Stomach smooth muscle (tissue), 2 donors: ENCODE measurements around the gene NAA16.

Experiments
- H3K27ac ChIP-seq: one replicate; pipeline ENCODE4 v1.7.0; 2013; ENCODE audit warnings: mild to moderate bottlenecking, low read length, inconsistent platforms
- H3K27me3 ChIP-seq, 2 donors: one replicate each; pipeline ENCODE4 v1.7.0; 2013; ENCODE audit warnings: low read length in 2 of 2; ENCODE audit not compliant: insufficient read depth in 2 of 2, control insufficient read depth in 1 of 2
- H3K36me3 ChIP-seq, 2 donors: one replicate each; pipeline ENCODE4 v1.7.0; 2013; ENCODE audit warnings: low read length in 2 of 2; ENCODE audit not compliant: control insufficient read depth in 2 of 2, insufficient read depth in 2 of 2
- H3K4me1 ChIP-seq: one replicate; pipeline ENCODE4 v1.7.0; 2013; ENCODE audit warnings: low read length; ENCODE audit not compliant: control insufficient read depth, insufficient read depth
- H3K4me3 ChIP-seq, 2 donors: one replicate each; pipeline ENCODE4 v1.7.0; 2013; ENCODE audit warnings: low read length in 2 of 2
- H3K9ac ChIP-seq, 2 donors: one replicate each; pipeline ENCODE4 v1.7.0; 2013; ENCODE audit warnings: low read length in 2 of 2, mild to moderate bottlenecking in 1 of 2
- H3K9me3 ChIP-seq, 2 donors: one replicate each; pipeline ENCODE4 v1.7.0; 2013; ENCODE audit warnings: low read length in 2 of 2; ENCODE audit not compliant: control insufficient read depth in 2 of 2
- donor health status: healthy.
- donor health status: Pancreatic carcinoma.

Gene NAA16

DNA sequence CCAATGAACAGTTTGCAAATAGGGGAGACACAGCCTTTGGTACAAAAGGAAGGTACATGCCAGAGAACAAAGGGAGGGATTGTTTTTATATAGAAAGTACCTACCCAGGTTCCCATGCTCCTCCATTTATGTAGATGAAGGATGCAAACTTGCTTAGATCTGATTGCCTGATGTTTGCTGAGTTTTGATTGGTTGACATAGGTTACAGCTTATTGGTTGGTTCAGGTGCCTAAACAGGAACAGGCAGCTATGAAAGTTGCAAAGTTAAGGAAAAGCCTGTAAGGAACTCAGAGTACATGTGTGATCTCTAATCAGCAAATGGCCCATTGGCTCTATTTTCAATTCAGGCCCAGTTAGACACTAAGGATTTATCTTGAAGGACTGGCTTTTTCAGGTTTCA lies 6.5 kb upstream of the NAA16 start:
- Histone ChIP-seq H3K27ac (no peak overlapping the region), H3K4me3 (no peak overlapping the region), H3K27me3 (no peaks in the 10 kb centered on the region), H3K9me3 (no peaks in the 10 kb centered on the region), H3K4me1 (no peaks in the 10 kb centered on the region), H3K9ac (no peak overlapping the region), H3K36me3 (no peaks in the 10 kb centered on the region)

DNA sequence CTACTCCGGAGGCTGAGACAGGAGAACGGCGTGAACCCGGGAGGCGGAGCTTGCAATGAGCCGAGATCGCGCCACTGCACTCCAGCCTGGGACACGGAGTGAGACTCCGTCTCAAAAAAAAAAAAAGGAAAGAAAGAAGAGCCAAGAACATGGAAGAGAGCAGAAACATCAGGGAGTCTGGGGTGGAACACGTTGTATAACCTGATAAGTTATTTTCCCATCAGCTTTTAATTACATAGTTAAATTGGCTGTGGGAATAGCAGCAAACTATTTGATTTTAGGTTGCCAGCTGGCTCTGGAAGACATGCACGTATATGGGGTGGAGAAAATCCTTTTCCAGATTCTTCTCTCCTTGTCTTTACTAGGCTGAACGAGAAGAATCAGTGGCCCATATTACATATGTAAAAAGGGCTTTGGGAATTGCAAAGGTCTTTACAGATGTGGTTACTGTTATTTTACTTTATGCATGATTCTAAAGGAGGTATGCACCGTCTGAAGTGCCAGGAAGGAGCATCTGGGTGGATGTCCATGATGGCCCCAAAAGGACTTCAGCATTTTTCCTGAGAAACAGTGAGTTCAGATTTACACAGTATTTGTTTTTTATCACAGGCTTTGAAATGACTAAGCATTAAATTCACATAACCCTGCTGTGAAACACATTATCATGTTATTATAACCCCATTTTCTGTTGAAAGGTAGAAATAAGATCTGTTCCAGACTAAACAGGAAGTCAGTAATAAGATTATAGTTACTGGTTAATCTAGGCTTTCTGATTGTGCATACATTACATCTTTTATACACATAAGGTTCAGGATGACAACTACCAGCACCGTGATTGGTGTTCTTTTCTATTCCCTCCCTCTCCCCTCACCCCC lies 4.6 kb upstream of the NAA16 start:
- no peaks in the 10 kb centered on the region for H3K27me3 ChIP-seq
- no peaks in the 10 kb centered on the region for H3K4me1 ChIP-seq
- H3K4me3 ChIP-seq: no peak overlapping the region
- no peaks in the 10 kb centered on the region for H3K36me3 ChIP-seq
- no peak overlapping the region for H3K27ac ChIP-seq
- H3K9me3 ChIP-seq: no peaks in the 10 kb centered on the region
- no peak overlapping the region for H3K9ac ChIP-seq

GRCh38 chr13:41307884-41308640 lies 3.0 kb upstream of the NAA16 start:
- Histone ChIP-seq H3K36me3 (no peaks in the 10 kb centered on the region), H3K9me3 (no peaks in the 10 kb centered on the region), H3K4me3 (no peak overlapping the region), H3K27ac (no peak overlapping the region), H3K9ac (no peak overlapping the region), H3K27me3 (no peaks in the 10 kb centered on the region), H3K4me1 (no peaks in the 10 kb centered on the region)

DNA sequence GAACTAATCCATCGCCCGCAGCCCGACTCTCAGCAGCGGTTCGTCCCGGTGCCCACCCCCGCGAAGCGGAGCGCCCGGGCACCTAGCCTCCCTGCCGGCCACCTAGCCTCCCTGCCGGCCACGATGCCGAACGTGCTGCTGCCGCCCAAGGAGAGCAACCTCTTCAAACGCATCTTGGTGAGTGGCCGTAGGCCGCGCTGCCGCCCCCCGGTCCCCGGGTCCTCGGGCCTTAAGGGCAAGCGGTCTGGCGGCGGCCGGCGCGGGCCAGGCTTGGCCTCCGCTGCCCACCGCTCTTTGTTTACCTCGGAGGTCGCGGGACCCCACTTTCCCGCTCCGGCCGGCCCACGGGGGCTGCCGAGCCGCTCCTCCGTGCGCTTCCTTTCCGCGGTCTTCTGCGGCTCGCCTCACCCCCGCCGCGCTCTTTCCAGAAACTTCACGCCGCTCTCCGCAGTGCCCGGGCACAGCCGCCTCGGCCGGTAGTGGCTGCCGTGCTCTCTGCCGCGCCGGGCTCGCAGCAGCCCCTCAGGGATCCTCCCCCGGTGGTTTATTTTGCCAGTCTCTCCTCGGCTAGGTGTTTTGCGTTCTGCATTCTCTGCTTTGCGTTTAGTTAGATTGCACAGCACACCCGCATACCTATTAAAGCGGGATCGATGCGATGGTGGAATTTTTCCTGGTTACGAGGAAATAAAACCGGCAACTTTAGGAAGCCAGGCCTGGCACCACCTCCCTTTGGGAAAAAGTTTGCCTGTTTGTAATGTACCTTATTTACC lies 524 bp downstream of the NAA16 start:
- H3K4me3 ChIP-seq: peak overlapping the region; percentile 95 to 99
- no peaks in the 10 kb centered on the region for H3K4me1 ChIP-seq
- H3K27me3 ChIP-seq: no peaks in the 10 kb centered on the region

DNA sequence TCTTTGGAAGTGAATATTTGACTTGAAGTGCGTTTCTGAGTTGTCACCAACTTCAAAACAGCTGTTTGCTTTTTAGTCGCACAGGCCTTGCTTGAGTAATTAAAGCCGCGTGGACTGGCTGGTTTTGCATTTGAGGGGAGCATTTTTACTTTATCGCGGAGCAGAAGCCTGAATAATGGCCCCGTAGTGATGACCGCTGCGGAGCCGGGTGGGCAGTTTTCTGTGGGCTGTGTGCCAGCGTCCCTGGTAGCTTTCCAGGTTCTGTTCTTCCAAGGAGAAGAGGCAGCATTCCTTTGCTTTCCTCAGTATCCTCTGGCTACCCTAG lies 1.1 kb downstream of the NAA16 start:
- H3K9me3 ChIP-seq: no peaks in the 10 kb centered on the region
- peak overlapping the region; percentile 76 for H3K27ac ChIP-seq
- no peaks in the 10 kb centered on the region for H3K4me1 ChIP-seq
- peak overlapping the region; percentile 95 to 99 for H3K4me3 ChIP-seq
- no peaks in the 10 kb centered on the region for H3K36me3 ChIP-seq
- peak overlapping the region; percentile 80 to 93 for H3K9ac ChIP-seq
- H3K27me3 ChIP-seq: no peaks in the 10 kb centered on the region

More for the DNA sequence above, 524 bp downstream of the NAA16 start:
- H3K36me3 ChIP-seq: no peaks in the 10 kb centered on the region
- H3K9me3 ChIP-seq: no peaks in the 10 kb centered on the region
- H3K9ac ChIP-seq: peak overlapping the region; percentile 80 to 93
- peak overlapping the region; percentile 76 for H3K27ac ChIP-seq

DNA sequence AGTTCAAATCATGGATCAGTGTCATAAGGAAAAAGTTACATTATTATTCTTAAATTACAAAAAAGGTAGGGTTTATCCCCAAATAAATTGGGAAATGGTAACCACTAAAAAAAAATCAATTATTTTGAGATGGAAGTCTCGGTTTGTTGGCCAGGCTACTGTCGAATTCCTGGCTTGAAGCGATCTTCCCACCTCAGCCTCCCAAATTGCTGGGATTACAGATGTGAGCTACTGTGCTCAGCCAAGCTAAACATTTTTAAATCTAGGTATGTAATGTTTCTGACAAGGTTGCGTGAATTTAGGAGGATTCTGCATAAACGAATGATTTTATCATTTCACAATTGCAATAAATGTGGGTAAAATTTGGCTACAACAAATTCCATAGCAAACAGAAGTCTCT lies 2.0 kb downstream of the NAA16 start:
- Histone ChIP-seq H3K4me3 (peak overlapping the region in 1 of 2 donors; percentile 95), H3K36me3 (no peaks in the 10 kb centered on the region), H3K27me3 (no peaks in the 10 kb centered on the region), H3K9me3 (no peaks in the 10 kb centered on the region), H3K9ac (peak overlapping the region in 1 of 2 donors; percentile 38), H3K27ac (no peak overlapping the region), H3K4me1 (no peaks in the 10 kb centered on the region)

DNA sequence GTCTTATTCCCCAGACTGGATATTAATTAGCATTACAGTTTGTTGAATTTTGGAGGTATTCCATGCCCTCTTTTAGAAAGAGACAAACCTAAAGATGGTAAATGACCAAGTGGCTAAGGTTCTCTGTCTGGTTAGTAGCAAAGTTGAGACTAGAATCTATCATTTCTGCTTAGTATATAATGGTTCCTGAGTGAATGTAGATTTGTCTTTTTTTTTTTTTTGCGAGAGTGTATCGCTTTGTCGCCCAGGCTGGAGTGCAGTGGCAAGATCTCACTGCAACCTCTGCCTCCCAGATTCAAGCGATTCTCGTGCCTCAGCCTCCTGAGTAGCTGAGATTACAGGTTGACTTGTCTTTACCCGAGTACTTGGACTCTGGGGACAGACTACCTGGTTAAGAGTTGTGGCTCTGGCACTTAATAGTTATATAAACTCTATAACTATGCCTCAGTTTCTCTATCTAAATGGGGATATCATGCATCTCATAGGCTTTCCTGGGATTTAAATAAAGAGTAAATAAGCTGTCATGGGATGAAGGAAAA lies 2.7 kb downstream of the NAA16 start:
- H3K4me3 ChIP-seq: no peak overlapping the region
- H3K36me3 ChIP-seq: no peaks in the 10 kb centered on the region
- H3K4me1 ChIP-seq: no peaks in the 10 kb centered on the region
- no peaks in the 10 kb centered on the region for H3K27me3 ChIP-seq
- peak overlapping the region in 1 of 2 donors; percentile 38 for H3K9ac ChIP-seq
- H3K27ac ChIP-seq: no peak overlapping the region
- no peaks in the 10 kb centered on the region for H3K9me3 ChIP-seq

- Histone ChIP-seq H3K9ac (no peak overlapping the region), H3K27me3 (no peaks in the 10 kb centered on the region), H3K4me1 (no peaks in the 10 kb centered on the region), H3K9me3 (no peaks in the 10 kb centered on the region), H3K27ac (no peak overlapping the region), H3K36me3 (no peaks in the 10 kb centered on the region), H3K4me3 (no peak overlapping the region)
Measured at GRCh38 chr13:41315443-41316047, 4.5 kb downstream of the NAA16 start.

DNA sequence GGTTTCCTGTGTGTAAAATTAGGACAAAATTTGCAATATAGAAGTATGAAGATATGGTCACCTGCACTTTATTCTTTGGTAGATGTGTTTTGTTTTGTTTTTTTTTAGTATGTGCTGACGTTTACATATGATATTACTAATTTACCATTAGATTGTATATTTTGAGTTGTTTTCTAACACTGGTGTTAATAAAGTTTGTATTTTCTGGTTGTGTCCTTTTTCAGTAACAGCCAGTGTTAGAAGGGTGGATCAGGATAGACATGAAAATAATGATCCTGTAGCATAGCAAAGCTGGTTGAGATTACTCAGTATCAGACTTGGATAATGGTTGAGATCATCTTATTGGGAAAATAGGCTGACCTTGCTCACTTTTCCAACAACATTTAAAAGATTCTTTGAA lies 6.2 kb downstream of the NAA16 start:
- H3K4me3 ChIP-seq: no peak overlapping the region
- H3K27me3 ChIP-seq: no peaks in the 10 kb centered on the region
- H3K27ac ChIP-seq: no peak overlapping the region
- H3K36me3 ChIP-seq: no peaks in the 10 kb centered on the region
- H3K9me3 ChIP-seq: no peaks in the 10 kb centered on the region
- no peak overlapping the region for H3K9ac ChIP-seq
- no peaks in the 10 kb centered on the region for H3K4me1 ChIP-seq

DNA sequence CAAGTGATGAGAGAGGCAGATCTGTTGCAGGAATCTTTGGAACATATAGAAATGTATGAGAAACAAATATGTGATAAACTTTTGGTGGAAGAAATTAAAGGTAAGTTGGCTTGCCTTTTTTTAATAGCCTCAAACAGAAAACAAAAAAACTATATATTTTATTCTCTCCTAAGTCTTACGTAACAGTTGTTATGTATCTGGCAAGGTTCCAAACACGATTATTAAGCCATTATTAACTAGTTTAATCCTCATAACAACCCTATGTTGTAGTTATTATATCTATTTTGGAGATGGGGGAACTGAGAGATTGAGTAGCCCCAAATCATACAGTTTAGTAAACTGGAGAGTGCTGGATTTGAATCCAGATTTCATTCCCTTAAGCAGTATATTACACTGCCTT lies 14.7 kb downstream of the NAA16 start:
- H3K4me1 ChIP-seq: no peaks in the 10 kb centered on the region
- H3K4me3 ChIP-seq: no peak overlapping the region
- H3K36me3 ChIP-seq: peaks cover 7 to 13% of the 10 kb centered on the region in 2 donors
- no peaks in the 10 kb centered on the region for H3K27me3 ChIP-seq
- no peak overlapping the region for H3K9ac ChIP-seq
- no peak overlapping the region for H3K27ac ChIP-seq
- no peaks in the 10 kb centered on the region for H3K9me3 ChIP-seq
